GM19324 (cell line): ENCODE results near the gene CARD9.

Experiments
- ATAC-seq: cut with Tn5 transposase; IDR thresholded peaks from one replicate; pipeline ENCODE4 v1.9.1; 2021; ENCODE audit warnings: mild to moderate bottlenecking, moderate library complexity; ENCODE audit not compliant: unreplicated experiment, low FRiP score

The CARD9 gene

DNA sequence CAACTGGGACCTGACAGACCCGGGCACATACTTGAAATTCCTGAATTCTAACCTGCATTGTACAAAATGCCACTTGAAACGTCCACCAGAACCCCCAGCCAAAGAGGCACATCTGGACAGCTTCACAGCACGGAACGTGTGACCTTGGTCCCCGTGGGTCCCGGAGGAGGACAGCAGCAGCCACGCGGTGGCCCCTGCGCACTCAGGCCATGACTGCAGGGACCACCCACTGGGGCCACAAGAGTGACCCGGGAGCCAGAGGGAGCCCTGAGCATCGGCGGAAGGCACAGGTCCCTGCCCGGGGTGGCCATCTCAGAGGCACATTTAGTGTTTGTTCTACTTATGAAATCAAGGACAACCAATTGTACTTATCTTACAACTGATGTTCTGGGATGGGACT, 28.6 kb upstream of the CARD9 start:
- ATAC-seq = no peak

DNA sequence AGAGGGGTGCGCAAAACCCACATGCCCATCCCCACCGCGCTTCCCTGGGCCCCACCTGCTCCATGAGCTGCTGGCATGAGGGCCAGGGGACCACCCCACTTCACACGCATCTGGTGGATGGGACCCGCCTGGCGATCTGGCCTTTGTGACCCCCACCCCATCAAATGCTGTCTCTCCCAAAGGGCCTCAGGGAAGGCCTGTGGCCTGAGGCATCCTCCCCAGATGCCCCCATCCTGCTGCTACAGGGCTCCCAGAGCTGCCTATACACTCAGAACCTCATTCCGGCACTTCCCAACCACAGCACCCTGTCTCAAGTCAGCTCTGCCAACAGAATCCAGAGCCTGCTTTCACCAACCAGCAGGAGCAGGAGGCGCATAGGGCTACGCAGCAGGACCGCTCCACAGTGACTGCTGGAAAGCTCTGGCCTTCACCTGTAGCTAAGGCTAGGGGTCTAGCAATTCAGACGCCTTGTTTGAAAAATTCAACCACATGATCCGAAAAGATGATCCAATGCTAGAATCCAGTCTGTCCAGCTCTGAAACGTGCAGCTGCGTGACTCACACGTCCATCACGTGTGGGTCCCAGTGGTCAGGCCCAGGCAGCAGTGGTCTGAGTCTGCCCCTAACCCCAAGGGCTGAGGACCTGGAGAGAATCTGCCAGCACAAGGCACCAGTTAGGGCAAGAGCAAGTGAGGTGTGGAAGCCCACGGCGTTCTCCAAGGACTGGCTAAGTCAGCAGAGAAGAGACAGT, 27.9 kb upstream of the CARD9 start:
- no peak for ATAC-seq

DNA sequence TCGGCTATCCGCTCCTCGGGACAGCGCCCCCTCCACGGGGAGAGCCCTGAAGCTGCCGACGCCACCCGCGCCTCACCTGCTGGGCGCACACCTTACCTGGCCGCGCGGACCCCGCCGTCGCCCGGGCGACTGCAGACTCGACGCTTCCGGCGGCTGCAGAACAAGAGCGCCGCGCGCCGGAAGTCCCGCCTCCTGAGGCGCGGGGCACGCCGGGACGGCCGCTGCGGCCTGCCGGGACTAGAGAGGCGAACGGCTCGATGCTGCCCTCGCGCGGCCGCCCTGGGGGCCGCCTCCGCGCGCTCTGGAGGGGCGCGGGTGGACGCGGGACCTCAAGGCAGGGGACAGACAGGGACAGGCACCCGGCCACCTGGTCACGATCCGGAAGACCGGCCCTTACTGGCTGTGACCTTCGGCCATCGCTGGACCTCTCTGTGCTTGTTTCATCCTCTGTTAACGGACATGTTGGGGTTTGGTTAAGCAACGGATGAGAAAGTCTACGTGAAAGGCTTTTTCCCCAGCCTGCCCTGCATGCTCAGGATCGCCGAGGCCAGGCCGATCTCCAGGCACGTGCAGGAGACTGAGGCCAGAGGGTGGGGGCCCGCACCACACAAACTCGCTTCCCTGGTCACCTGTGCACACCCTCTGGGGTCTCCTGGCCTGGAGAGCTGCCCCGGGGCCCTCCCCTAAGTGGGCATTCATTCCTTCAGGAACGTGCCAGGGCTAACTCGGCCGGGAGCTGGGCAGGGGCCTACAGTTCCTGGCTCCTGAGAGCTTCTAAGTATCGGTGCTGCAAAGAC, 26.8 kb upstream of the CARD9 start, which contains the start of gene SNAPC4:
Gene SNAPC4, minus strand, starts transcription at position 133 of the 797 bp plus-strand sequence. CDS start 1,742 bp downstream, outside the sequence.
- peak; percentile 79 for ATAC-seq

DNA sequence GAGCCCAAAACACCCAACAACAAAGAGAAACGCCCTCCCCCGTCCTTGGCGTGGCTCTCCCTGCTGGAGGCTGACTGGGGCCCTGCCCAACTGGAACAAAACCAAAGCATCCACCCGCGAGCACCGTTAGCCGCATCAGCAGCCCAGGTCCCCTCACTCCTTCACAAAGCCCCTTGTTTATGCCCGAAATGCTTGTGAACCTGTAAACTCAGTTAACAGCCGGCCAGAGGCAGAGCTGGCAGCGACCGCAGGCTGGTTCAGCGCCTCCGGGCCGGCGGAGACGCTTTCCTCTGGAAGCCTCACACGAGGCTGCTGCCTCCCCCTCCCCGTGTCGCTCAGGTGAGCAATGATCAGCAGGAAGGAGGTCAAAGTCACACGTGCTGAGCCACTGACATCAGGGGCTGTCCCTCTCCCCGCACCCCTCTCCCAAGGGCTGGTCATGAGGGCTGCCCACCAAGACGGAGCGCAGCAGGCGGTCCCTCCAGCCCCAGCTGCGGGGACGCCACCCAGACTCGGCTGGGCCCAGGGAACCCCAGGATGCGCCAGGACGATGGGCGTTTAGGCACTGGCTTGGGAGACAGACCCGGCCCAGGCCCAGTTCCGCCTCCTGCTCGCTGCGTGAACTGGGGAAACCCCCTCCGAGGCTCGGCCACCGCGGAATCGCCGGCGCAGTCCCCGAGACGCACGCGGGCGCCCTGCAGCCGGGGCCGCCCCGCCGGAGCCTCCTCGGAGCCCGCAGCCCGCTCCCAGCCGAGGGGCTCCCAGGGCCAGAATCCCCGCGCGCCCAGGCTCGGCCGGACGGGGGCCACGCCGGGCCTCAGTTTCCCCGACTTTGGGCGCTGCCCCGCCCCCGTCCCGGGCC, 25.9 kb upstream of the CARD9 start:
- ATAC-seq = peak; percentile 22

DNA sequence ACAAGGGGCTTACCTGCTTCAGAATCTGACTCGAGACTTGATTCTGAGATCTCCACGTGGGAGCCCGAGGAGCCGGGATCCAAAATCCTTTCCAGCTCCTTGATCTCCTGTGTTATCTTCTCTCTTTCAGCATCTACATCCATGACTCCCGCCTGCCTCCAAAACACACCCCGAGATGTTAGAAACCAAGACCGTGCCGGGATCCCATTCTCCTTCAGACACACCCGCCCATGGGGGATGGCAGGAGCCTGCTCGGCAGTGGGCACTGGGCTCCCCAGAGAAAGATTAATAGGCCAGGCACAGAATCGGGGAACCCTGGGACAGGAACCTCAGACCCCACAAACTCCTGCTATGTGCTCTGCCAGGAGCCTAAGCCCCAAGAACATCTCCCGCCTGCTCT, 24.8 kb upstream of the CARD9 start:
- ATAC-seq = no peak

DNA sequence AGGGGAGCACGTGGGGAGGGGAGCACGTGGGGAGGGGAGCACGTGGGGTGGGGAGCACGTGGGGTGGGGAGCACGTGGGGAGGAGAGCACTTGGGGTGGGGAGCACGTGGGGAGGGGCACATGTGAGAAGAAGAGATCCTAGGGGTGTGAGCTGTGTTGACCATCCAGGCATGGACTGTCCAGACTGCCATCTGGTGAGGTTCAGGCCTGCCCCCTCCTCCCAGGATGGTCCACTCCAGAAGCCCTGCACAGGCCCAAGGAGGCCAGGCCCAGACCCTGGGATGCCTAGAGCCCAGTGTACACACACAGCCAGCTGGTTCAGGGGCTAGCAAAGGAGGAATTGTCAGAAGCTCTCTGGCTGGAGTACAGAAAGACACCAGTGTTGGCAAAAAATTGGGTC, 24.2 kb upstream of the CARD9 start:
- ATAC-seq = no peak

DNA sequence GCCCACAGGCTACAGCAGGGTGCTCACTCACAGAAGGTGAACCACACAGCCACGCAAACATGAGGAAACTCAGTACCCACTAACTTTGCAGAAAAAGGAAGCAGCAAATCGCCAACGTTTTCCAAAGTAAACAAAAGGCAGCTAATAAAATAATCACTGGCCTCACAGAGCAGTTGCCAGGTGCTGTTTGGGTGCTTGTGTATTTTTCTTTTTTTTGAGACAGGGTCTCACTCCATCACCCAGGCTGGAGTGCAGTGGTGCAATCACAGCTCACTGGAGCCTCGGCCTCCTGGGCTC, 22.7 kb upstream of the CARD9 start:
- ATAC-seq = no peak

DNA sequence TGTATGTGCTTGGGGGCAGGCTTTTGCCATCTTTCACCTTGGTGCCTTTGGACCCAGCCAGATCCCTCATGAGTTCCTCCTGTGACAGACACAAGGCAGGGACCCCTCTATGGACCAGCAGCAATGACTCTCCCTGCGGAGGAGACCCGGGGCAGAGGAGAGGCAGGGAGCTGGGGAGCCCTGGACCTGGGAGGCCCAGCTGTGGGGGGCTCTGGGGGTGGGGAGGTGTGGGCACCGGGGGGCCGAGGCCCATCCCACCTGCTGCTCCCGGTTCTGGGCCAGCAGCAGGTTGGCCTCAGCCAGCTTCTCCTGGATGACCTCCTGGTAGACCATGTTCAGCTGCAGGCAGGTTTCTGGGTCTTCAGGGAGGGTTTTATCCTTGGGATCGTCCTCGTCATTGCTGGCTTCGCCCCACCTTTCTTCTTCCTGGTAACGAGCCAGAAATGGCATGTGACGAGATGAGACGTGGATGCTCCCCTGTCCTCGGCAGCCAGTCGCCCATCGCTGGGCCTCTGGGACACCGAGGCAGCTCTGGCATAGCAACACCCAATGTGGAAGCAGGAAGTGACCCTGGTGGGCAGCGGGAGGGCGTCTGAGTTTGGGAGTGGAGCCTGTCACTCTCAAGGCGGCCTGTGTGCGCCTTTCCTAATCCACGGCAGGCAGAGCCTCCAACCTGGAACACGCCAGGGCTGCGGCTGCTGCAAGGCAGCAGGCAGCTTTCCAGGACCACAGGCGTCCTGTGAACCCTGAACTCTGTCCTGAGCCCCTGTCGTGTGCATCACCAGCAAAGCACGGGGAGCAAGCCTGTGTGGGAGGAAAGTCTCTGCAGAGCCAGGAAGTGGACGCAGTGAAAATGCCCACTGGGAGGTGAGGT, 22.1 kb upstream of the CARD9 start:
- ATAC-seq = no peak

DNA sequence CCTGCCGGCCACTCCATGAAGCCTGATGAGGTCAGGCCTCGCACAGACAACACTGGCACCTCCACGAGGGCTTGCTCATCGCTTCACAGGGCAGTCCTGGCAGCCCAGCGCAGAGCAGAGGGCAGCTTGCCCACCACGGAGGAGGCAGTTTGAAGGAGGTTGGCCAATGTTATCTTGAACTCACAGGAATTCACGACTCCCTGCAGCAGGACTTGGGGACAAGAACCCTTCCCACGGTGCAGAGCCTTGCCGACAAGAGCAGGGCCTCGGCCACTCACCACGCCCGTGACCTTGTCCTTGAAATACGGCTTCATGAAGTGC, 21.5 kb upstream of the CARD9 start:
- no peak for ATAC-seq

DNA sequence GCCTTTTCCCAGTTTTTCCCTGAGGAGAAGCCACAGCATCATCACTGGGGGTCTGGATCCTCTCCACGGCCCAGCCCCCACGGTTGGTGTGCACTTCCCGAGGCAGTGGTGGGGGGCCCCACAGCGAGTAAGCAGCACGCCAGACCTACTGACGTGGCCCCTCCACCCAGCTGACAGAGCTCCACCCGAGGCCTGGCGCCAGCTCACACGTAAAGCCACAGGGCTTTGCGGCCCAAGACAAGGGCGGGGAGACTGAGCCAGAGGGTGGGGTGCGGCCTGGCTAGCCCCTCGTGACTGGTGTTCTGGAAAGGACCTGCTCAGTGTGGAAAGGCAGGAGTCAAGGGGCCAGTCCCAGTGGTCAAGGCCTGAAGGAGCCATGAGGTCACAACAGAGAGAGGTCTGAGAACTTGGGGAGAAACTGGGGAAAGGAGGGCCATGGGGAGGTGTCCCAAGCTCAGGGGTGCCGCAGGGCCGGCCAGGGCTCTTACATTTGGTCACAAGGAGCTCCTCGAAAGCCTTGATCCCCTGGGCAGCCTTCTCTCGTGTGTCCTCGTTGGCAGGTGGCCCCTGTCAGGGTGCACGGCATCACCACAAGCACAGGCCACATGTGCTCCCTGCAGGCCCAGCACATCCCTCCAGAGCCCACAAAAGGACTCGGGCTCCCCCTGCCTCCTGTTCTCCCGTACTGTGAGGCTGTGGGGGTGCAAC, 21.0 kb upstream of the CARD9 start:
- ATAC-seq = no peak

DNA sequence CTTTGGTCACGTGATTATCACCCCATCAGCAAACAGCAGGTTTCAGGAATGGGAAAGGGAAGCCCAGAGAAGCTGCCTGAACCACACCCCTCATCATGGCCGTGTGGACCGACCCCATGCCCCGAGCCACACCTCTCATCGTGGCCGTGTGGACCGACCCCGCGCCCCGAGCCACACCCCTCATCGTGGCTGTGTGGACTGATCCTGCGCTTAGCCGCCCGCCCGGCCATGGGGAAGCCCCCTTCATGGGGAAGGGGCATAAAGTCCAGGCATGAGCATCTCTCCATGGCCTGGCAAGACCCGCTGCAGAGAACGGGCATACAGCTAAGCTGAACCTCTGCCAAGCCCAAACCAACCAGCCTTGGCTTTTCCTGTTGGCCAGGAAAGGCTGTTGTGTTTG, 20.1 kb upstream of the CARD9 start:
- no peak for ATAC-seq

DNA sequence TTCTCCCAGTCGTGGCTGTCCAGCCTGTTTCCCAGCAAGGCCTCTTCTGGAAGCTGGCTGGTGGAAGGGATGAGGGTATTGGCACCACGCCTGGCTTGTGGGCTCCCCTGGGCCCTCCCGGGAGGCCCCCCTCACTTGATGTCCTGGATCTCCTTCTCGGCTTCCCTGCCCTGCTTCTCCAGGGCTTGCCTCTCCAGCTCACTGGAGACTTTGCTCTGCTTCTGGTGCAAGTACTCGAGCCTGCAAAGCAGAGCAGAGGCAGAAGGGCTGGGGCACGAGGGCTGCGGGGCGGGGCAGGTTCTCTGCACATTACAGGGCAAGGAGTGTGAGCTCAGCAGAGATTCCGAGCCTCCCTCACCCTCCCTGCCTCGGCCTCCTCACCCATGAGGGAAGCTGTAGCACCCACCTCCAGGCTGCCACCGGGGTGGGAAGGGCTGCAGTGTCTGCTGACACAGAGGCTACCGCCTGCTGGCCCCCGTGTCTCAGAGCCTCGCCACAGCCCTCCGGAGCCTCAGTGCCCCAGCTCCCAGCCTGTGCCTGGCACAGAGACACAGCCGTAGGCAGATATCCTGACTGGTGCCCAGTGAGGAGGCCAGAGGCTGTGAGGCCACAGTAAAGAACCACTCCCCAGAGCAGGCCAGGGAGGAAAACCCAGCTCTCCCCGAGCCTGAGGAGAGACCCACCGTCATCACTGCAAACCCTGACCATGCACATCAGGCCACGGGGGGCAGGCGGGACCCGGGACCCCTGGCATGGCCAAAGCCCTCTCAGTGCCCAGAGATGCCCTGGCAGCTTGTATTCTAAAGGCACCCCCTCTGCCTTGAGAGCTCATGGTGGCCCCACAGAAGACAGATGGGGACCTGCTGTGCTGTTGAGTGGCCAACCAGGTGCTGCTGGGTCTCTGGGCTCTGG, 19.3 kb upstream of the CARD9 start:
- ATAC-seq = no peak

DNA sequence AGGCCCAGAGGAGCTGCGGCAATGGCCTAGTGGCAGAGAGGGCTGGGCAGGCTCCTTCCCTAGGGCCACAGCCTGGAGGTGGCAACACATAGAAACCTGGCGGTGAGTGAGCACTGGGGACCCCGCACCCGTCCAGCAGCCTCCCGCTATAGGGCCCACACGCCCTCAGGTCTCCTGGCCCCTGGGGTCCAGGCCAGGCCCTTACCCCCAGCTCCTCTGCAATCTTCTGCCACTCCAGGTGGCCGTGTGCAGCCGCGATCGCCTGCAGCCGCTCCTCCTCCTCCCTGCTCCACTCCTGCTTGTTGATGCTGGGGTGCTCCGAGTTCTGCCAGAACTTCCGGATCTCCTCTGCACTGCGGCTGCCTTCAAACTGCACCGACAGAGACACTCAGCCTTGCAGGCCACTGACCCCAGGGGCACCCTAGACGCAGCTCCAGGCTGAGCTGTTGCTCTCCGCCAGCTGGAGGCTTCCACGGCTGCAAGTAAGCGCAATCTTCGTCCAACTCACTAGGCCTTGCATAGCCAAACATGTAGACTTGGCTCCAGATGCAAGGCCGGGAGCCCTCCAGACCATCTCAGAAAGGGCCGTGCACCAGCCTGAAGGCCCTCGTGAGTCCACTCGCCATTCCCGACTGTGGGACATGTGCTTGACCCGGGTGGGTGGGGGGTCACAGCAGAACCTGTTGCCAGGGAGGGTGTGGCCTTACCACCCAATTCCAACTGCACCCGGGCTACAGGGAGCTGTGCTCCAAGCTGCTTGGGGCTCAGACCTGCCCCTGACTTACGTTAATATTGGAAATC, 18.5 kb upstream of the CARD9 start:
- ATAC-seq = no peak

DNA sequence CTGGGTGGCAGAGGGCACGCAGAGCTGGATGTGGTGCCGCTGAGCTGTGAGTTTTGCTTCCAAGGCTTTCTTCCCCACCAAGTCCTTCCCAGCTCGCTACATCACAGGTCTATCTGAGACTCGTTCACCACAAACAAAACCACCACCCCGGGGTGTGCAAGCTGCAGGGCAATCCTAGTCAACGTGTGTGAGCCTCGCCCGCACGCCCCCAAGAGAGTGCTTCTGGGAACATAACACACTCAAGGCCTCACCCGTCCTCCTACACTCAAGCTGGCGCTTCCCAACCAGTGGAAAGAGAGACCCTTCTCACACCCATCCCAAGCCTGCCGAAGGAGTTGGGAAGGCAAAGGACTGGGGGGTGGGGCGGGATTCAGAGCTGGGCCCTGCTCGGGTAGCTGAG, 15.9 kb upstream of the CARD9 start:
- ATAC-seq = no peak

DNA sequence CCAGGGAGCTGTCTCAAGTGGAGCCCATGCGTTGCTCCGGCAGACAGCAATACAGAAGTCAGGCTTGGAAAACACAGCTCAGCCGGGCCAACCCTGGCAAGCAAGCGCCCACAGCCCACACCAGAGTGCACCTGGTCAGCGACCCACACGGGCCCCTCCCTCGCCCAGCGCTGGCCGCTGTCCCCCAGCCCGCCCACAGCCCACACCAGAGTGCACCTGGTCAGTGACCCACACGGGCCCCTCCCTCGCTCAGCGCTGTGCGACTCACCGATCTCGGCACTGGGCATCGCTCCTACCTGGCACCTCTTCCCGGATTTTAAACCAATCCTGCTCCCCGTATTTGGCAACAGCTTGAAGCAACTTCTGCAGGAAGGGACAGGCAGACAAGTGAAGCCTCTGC, 13.7 kb upstream of the CARD9 start:
- no peak for ATAC-seq

DNA sequence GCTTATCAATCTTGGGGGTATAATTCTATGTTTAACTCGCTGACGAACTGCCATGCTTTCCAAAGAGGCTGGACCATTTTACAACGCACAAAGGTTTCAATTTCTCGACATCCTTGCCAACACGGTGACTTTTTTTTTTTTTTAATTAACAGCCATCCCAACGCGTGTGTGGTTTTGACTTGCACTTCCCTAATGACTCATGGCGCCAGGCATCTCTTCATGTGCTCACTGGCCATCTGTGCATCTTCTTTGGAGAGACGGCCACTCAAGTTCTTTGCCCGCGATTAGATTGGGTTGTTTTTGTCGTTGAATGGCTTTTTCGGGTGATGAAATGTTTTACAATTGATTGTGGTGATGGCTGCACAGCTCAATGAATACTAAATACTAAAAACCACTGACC, 12.5 kb upstream of the CARD9 start:
- ATAC-seq = no peak

DNA sequence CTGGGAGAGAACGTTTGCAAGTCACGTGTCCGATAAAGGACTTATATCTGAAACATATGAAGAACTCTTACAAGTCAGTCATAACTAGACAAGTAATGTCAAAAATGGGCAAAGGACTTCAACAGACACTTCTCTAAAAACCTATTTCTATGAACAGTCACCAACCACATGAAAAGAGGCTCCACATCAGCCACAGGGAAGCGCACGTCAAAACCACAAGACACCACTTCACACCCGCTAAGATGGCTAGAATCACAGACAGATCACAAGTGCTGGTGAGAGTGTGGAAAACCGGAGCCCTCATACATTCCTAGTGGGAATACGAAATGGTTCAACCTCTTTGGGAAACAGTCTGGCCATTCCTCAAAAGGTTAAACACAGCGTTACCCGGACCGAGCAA, 11.5 kb upstream of the CARD9 start:
- ATAC-seq = no peak

DNA sequence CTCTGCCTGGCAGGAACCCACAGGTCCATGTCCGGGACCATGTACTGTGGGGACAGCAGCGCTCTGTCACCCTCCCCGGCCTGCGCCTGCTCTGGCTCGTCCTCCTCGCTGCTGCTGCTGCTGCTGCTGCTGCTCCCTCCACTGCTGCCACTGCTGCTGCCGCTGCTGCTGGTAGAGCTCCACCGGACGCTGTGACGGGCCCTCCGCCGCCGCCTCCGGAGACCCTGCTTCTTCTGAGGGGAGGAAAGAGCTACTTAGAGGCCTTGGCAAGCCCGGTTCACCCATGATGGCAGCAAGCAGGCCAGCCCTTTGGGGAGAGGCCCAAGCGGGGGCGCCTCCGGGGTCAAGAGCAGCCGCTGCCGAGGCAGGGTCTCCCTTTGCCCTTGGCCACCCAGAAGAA, 10.0 kb upstream of the CARD9 start:
- ATAC-seq = no peak
